Iris pigment epithelial cell (primary cell): ENCODE measurements around the gene RAD51.
A peak's percentile ranks its signal among the peaks of the same experiment; 100 is the strongest.
"Not testable (repeated sequence)": the region's sequence is repeated elsewhere in the genome, so short reads cannot be mapped to it uniquely, and the experiment has no call there.

ENCODE experiments used
- DNase-seq: peaks from one replicate; pipeline ENCODE4 v3.0.0-alpha.2; 2011; ENCODE audit warnings: low read depth

The RAD51 gene

DNA sequence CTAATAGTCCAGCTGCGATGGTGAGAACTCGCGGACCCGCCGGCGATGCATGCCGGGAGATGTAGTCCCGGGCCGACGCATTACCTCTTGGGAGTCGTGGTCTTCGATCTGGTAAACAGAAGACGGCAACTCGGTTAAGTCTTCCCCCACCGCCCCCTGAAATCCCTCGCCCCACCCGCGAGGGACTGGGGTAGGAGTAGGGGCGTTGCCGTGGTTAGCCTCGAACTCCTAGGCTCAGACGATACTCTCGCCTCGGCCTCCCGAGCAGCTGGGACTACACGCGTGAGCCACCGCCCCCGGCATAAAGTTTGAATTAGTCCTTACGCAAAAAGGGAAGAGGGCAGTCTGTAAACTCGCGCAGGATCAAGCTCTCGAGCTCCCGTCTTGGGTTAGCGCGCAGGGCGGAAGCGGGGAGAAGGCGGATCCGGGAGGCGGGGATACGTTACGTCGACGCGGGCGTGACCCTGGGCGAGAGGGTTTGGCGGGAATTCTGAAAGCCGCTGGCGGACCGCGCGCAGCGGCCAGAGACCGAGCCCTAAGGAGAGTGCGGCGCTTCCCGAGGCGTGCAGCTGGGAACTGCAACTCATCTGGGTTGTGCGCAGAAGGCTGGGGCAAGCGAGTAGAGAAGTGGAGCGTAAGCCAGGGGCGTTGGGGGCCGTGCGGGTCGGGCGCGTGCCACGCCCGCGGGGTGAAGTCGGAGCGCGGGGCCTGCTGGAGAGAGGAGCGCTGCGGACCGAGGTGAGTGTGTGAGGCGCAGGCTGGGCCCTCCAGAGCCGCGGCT is at the start of gene RAD51:
Gene RAD51 (plus strand): TSS at position 487 of the 781 bp plus-strand sequence. CDS start 3,585 bp downstream, outside the sequence.
- DNase-seq, result peak; percentile 97

DNA sequence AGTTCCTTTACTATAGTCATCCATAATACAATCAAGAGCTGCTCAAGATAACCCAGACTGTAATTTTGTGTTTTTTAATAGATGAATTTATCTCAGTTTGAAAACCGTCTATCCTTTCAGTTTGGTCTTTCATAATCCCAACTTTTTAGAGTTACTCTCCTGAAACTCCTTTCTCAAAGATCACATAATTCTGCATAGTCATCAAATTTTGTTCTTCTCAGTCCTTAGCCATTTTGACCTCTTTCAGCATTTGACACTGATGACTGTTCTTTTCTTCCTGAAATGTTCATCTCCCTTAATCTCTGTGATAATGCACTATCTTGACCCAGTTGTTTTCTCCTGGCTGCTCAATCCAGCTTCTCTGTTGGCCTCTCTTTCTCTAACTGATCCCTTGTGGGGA is 47.5 kb upstream of the RAD51 start:
- DNase-seq, result no peak

DNA sequence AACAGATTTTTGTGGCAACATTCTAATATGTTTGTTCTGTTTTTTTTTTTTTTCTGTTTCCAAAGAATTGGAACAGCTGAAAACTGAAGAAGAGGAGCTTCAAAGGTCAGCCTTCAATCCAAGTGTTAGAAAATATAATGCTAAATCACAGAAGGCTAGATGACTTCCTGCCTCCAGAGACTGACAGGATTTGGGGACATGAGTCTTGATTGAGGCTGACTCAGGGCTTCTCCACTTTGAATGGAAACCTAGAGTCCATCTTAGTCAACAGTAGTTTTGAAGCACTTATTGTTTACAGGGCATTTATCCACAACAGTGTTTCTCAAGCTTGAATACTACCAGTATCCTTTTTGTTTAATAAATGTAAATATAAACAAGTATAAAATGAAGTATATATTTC is 44.5 kb upstream of the RAD51 start:
- DNase-seq, result no peak

DNA sequence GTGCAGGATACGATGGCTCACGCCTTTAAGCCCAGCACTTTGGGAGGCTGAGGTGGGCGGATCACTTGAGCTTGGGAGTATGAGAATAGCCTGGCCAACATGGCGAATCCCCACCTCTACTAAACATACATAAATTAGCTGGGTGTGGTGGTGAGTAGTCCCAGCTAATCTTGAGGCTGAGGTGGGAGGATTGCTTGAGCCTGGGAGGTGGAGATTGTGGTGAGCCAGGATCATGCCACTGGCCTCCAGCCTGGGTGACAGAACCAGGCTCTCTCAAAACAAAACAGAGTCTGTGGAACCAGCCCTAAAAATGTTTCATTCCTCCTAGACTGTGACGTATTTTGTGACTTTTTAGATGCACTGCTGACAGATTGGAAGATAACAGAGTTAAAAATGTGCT is 34.3 kb upstream of the RAD51 start:
- no peak for DNase-seq

DNA sequence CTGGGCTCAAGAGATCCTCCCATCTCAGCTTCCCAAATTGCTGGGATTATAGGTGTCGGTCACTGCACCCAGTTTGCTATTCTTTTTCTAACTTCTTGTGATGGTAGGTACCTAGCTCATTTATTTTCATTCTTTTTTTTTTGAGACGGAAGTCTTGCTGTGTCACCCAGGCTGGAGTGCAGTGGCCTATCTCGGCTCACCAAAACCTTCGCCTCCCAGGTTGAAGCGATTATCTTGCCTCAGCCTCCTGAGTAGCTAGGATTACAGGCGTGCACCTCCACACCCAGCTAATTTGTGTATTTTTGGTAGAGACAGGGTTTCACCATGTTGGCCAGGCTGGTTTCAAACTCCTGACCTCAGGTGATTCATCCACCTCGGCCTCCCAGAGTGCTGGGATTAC is 30.1 kb upstream of the RAD51 start:
- DNase-seq, result no peak

DNA sequence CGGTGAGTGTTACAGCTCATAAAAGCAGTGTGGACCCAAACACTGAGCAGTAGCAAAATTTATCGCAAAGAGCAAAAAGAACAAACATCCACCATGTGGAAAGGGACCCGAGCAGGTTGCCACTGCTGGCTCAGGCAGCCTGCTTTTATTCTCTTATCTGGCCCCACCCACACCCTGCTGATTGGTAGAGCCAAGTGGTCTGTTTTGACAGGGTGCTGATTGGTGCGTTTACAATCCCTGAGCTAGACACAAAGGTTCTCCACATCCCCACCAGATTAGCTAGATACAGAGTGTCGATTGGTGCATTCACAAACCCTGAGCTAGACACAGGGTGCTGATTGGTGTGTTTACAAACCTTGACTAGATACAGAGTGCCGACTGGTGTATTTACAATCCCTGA is 18.7 kb upstream of the RAD51 start:
- DNase-seq, result not testable (repeated sequence)

DNA sequence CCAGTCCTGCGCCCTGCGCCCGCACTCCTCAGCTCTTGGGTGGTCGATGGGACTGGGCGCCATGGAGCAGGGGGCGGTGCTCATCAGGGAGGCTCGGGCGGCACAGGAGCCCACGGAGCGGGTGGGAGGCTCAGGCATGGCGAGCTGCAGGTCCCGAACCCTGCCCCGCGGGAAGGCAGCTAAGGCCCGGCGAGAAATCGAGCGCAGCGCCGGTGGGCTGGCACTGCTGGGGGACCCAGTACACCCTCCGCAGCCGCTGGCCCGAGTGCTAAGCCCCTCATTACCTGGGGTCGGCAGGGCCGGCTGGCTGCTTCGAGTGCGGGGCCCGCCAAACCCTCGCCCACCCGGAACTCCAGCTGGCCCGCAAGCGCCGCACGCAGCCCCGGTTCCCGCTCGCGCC is 18.1 kb upstream of the RAD51 start:
- DNase-seq, result not testable (repeated sequence)

DNA sequence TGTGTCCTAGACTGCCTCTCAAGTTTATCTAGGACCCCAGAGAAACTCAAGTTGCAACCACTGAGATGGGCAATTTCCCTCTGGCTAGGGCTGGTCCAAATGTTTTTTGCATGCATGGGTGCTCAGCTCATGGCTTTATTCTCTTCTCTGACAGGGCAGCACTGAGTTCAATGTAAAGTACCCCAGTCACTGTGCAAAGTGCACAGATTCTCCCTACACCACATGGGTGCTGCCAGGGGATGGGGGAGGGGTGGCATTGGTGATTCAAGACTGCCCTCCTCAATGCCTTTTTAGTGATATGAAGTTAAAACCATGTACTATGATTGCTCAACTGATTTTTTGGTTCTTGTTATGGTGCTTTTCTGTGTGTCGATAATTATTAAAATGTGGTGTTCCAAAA is 14.8 kb upstream of the RAD51 start:
- no peak for DNase-seq

DNA sequence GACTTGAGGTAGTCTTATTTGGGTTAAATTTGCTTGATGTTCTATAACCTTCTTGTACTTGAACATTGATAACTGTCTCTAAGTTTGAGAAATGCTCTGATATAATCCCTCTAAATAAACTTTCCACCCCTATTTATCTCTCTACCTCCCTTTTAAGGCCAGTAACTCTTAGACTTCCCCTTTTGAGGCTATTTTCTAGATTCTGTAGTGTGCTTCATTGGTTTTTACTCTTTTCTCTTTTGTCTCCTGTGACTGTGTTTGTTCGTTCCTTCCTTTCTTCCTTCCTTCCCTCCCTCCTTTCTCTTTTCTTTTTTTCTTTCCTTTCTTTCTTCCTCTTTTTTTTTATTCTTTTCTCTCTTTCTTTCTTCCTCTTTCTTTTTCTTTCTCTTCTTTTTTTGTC is 14.0 kb upstream of the RAD51 start:
- DNase-seq, result not testable (repeated sequence)

DNA sequence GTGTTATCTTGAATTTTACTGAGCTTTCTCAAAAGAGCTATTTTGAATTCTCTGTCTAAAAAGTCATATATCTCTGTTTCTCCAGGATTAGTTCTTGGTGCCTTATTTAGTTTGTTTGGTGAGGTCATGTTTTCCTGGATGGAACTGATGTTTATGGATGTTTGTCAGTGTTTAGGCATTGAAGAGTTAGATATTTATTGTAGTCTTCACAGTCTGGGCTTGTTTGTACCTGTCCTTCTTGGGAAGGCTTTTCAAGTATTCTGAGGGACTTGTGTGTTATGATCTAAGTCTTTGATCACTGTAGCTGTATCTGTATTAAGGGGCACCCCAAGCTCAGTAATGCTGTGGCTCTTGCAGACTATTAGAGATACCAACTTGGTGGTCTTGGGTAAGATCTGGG is 10.6 kb upstream of the RAD51 start:
- no peak for DNase-seq

DNA sequence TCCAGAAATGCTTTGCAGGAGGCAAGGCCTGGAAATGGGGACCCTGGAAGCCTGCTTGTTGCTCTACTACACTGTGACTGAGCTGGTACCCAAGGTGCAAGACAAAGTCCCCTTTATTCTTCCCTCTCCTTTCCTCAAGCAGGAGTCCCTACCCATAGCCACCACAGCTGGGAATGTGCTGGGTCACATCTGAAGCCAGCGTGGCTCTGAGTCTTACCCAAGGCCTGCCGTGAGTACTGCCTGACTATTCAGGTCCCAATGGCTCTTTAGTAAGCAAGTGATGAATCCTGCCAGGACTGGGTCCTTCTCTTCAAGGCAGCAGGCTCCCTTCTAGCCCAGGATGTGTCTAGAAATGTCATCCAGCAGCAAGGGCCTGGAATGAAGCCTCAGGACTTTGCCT is 9.6 kb upstream of the RAD51 start:
- DNase-seq, result no peak

DNA sequence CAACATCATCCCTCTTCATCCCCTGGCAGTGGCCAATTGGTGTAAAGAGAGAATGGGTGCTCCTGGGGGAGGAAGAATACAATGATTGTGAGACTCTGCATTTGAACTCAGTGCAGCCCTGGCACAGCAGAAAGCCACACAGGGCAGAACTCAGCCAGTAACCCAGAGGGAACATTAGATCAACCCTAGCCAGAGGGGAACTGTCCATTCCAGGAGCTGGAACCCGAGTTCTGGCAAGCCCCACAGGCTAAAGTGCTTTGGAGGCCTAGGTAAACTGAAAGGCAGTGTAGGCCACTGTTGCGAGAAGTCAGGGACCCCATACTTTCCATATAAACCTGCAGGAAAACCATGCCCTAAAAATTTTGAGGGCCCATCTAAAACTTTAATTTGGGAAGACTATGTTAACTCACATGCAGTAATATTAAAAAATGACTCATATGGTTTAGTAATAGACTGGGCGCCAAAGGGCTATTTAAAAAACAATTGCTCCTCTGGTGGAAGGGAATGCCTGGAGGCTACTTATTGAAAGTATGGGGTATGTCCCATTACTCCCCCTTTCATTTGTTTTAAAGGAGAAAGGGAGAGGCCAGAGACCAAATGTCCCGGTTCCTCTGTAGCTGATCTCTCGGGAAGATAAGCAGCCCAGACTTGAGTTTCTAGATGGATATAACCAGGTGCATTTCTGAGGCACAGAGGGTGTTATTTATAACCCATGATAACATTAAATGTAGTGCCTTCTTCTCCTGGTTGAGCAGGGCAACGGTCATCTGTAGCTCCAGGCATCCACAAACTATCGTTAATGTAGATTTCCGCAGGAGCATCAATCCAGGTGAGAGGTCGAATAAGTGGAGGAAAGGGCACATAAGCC is 5.8 kb upstream of the RAD51 start:
- no peak for DNase-seq

DNA sequence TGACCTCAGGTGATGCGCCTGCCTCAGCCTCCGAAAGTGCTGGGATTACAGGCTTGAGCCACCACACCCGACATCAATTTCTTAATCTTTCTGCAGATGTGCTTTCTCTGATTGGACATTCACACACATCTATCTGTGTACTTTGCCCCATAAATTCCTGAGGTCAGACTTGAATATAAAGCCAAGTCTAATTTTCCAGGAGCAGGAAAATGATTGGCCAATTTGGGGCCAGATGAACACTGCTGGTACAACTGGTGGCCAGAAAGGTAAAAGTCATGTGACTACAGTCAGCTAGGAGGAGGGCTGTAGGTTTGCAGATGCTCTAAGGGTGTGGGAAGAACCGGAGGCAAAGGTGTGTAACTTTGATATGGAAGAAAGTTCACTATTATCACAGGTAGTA is 3.2 kb upstream of the RAD51 start:
- DNase-seq, result peak; percentile 4

DNA sequence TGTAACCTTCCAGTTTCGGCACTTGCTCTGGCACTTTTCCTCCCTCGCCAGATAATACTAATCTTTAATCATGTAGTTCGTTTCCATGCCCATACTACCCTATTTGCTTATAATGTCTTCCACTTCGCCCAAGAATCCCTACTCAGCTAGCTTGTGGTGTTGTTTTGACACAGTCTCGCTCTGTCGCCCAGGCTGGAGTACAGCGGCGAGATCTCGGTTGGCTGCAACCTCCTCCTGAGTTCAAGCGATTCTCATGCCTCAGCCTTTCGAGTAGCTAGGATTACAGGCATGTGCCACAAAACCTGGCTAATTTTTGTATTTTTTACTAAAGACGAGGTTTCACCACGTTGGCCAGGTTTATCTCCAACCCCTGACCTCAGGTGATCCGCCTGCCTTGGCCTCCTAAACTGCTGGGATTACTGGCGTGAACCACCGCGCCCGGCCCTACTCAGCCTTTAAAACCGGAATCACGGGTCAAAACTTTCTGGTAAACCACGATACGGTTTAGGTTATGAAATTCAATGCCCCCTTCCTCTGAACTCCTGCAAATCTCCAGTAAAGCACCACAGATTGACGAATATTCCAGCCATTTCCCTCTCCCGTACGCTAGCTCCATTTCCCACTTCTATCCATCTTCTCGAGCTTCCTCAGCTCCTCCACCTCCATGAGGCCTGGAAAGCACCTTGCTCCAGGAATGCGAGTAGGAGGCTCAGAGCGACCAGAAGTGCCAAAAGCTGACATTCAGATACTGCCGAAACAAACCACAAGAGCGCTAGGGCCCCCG is 878 bp upstream of the RAD51 start:
- DNase-seq, result peak; percentile 4

DNA sequence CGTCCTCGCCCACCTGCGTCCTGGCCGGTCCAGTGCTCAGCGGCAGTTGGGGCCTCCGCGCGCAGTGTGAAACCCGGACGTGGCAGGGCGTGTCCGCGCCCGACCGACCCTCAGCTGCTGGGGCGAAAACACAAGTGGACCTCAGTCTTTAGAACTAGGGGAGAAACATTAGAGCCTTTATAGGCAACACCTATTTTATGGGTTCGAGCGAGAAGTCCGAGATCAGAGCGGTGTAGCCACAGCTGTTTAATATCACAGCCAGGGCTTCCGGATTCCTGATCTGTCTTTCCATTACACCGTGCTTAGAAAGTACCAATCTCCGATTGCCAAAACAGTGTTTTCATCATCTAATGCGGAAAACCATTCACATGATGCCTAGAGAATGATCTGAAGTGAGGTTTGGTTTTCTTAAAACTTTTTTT is 506 bp downstream of the RAD51 start:
- DNase-seq, result peak; percentile 24

DNA sequence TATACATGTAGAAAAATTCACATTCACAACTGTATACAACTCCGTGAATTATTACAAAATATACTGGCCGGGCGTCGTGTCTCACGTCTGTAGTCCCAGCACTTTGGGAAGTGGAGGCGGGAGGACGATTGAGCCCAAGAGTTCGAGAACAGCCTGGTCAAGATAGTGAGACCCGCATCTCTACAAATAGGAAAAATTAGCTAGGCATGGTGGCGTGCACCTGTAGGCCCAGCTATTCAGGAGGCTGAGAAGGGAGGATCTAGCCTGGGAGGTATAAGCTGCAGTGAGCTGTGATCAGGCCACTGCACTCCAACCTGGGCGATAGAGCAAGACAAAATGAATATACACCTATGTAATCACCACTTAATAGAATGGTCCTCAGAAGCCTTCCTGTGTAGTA is 1.3 kb downstream of the RAD51 start:
- no peak for DNase-seq

DNA sequence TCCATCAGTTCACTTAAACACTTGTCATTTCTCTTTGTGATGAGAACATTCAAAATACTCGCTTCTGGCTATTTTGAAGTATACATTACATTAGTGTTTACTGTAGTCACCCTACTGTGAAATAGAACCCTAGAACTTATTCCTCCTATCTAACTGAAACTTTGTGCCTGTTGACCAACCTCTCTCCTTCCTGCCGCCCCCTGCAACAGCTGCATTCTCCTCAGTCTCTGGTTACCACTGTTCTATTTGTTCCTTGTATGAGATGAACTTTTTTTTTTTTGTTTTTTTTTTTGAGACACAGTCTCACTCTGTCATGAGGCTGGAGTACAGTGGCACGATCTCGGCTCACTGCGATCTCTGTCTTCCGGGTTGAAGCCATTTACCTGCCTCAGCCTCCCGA is 2.9 kb downstream of the RAD51 start:
- DNase-seq, result no peak

DNA sequence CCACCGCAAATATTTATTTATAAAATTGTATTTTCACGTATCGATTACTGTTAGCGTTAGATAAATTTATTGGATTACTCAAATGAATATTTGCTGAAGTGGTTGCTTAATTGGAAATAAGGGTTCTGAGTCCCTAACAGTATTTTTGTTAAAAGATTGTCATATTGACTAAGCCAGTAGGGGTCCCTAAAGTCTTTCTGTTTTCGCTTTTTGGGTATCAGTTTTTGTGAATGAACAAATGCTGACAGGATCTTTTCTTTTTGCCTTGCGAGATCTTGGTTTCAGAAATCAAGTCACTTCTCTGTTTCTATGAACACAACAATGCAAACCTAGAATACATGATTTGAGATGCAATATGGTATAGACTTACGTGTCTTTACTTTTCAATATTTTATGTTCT is 7.1 kb downstream of the RAD51 start:
- peak; percentile 18 for DNase-seq

DNA sequence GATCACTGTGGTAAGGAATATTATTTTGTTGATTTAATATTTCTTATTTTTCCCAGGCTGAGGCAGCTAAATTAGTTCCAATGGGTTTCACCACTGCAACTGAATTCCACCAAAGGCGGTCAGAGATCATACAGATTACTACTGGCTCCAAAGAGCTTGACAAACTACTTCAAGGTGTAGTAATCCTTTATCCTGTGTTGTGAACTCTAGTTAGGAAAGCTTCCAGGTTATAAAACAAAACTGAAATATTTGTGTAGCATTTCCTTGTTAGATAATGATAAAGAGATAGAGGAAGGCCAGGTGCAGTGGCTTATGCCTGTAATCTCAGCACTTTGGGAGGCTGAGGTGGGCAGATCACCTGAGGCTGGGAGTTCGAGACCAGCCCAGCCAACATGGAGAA is 11.1 kb downstream of the RAD51 start:
- DNase-seq, result no peak

DNA sequence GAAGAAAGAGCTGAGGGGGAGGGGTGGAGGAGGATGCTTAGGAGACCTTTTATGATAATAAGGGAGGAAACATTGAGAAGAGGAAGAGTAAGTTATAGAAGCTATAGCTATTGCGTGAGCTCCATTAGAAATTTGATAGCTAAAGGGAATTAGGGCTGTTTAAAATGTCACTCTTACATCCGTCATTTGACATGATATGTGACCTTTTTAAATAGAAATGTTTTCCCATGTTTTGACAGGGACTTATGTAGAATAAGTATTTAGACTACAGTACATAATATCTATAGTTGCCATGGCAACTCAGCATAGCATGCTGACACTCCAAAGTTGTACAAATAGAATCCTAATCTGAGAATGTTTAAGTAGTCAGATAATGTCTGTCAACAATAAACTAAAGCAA is 19.2 kb downstream of the RAD51 start:
- DNase-seq, result no peak

DNA sequence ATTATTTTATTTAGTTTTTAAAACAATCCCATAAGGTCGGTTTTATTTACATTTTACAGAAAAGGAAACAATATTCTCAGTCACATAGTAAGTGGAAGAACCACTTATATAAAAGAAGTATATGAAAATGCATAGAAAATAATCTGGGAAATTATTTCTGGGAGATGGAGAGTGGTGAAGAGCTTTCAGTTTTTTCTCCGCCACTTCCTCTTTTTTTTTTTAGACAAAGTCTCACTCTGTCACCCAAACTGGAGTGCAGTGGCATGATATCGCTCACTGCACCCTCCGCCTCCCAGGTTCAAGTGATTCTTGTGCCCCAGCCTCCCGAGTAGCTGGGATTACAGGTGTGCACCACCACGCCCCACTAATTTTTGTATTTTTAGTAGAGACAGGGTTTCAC is 21.2 kb downstream of the RAD51 start:
- DNase-seq, result no peak

DNA sequence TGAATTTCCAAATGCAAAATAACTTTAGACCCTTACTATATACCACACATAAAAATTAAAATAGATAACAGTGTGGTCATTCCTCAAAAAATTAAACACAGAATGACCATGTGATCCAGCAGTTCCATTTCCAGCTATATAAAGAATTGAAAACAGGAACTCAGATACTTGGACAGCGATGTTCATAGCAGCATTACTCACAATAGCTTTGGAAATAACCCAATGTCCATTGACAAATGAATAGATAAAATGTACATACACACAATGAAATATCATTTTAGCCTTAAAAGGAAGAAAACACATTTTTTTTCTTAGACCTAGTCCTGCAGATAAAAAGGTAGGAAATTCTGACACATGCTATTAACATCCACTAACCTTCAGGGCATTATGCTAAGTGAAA is 26.7 kb downstream of the RAD51 start:
- DNase-seq, result no peak

DNA sequence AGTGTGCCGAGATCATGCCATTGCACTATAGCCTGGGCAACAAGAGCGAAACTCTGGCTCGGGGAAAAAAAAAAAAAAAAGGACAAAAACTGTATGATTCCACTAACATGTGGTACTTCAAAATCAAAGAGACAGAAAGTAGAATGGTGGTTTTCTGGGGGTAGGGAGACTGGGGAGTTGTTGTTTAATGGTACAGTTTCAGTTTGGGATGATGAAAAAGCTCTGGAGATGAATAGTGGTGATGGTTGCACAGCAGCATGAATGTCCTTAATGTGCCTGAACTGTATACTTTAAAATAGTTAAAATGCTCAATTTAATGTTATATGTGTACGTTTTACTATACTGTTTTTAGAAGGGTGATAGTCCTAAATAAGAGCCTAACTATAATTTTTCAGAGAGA is 27.4 kb downstream of the RAD51 start:
- no peak for DNase-seq
